ENCODE data around the gene TIMP4. TPM values are rescaled to one million over a fixed set of nuclear protein-coding genes. Genes with fewer than 3 reads are reported as not detected.

Gene TIMP4
- total and polyA plus RNA-seq, 2 of the 4 experiments (the other 2 are of a cell fraction): 0.39 to 0.54 TPM

DNA sequence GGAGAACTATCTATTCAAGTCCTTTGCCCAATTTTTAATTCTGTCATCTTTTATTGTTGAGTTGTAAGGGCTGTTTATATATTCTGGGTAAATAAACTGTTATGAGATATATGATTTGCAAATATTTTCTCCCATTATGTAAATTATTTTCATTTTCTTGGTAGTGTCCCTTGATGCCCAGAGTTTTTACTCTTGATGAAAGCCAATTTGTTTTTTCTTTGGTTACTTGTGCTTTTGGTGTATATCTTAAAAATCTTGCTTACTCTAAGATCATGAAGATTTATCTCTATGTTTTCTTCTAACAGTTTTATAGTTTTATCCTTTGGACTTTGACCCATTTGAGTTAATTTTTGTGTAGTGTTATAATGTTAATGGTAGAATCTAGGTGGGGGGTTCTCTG is 44.5 kb downstream of the TIMP4 start:
- no peak overlapping the region for H2AK9ac ChIP-seq (replicated peaks; ENCODE audit: low read depth, low read length, poor library complexity)
- no peak for ATAC-seq (ENCODE audit: low read depth)
- H3K79me1 ChIP-seq (ENCODE audit: low read depth in 1 of 2, low read length in 2 of 2): no peaks in the 10 kb centered on the region
- no peak overlapping the region for H2AK5ac ChIP-seq (ENCODE audit: low read depth, low read length)
- H3K18ac ChIP-seq (ENCODE audit: low read depth, low read length): no peak overlapping the region
- DNase-seq: no peak
- H4K91ac ChIP-seq (ENCODE audit: insufficient read depth, low read depth, low read length): no peak overlapping the region
- TF ChIP-seq MAFK (IDR thresholded peaks at IDR 0.05; ENCODE audit: low read depth, low read length) (no peak), SMC3 (IDR thresholded peaks at IDR 0.05; ENCODE audit: low read depth, low read length) (no peak), FOS (IDR thresholded peaks at IDR 0.05; ENCODE audit: low read depth, low read length) (no peak), RCOR1 (IDR thresholded peaks at IDR 0.05; ENCODE audit: insufficient replicate concordance, low read length) (no peak), CHD1 (IDR thresholded peaks at IDR 0.05; ENCODE audit: low read depth, low read length) (no peak), BHLHE40 (IDR thresholded peaks at IDR 0.05; ENCODE audit: low read depth, low read length) (no peak), USF2 (IDR thresholded peaks at IDR 0.05; ENCODE audit: low read depth, low read length) (no peak), RFX5 (IDR thresholded peaks at IDR 0.05; ENCODE audit: low read depth, low read length) (no peak), NFE2L2 (IDR thresholded peaks at IDR 0.05; ENCODE audit: low read depth, low read length) (no peak), POLR2A (IDR thresholded peaks at IDR 0.05; ENCODE audit: low read depth, low read length) (no peak)
- TF ChIP-seq, protein P1, sequence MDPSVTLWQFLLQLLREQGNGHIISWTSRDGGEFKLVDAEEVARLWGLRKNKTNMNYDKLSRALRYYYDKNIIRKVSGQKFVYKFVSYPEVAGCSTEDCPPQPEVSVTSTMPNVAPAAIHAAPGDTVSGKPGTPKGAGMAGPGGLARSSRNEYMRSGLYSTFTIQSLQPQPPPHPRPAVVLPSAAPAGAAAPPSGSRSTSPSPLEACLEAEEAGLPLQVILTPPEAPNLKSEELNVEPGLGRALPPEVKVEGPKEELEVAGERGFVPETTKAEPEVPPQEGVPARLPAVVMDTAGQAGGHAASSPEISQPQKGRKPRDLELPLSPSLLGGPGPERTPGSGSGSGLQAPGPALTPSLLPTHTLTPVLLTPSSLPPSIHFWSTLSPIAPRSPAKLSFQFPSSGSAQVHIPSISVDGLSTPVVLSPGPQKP (IDR thresholded peaks at IDR 0.05; ENCODE audit: borderline replicate concordance, low read depth, low read length): no peak
- TF ChIP-seq, protein P2, sequence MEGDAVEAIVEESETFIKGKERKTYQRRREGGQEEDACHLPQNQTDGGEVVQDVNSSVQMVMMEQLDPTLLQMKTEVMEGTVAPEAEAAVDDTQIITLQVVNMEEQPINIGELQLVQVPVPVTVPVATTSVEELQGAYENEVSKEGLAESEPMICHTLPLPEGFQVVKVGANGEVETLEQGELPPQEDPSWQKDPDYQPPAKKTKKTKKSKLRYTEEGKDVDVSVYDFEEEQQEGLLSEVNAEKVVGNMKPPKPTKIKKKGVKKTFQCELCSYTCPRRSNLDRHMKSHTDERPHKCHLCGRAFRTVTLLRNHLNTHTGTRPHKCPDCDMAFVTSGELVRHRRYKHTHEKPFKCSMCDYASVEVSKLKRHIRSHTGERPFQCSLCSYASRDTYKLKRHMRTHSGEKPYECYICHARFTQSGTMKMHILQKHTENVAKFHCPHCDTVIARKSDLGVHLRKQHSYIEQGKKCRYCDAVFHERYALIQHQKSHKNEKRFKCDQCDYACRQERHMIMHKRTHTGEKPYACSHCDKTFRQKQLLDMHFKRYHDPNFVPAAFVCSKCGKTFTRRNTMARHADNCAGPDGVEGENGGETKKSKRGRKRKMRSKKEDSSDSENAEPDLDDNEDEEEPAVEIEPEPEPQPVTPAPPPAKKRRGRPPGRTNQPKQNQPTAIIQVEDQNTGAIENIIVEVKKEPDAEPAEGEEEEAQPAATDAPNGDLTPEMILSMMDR (conservative IDR thresholded peaks at IDR 0.05; ENCODE audit: low read depth, low read length): no peak
- no peaks in the 10 kb centered on the region for H3K9me1 ChIP-seq (ENCODE audit: insufficient read depth, low read length)
- no peak overlapping the region for H3K4me2 ChIP-seq (ENCODE audit: low read depth, low read length)
- no peaks in the 10 kb centered on the region for H4K20me1 ChIP-seq (ENCODE audit: insufficient read depth, low read length)
- in situ Hi-C loops (cut with MboI; ENCODE audit: low sequenced_read_pairs): no loop called here
- H3K56ac ChIP-seq (ENCODE audit: extremely low read depth, insufficient read depth, low read length): no peak overlapping the region
- no peak overlapping the region for H2BK120ac ChIP-seq (ENCODE audit: low read depth, low read length)
- no peak overlapping the region for H3K9ac ChIP-seq (ENCODE audit: low read depth, low read length)
- ChIA-PET CTCF (interaction anchor here (0.6 to 0.7 kb wide), 2 partner anchors 10 to 1267 kb away, joined by 3 to 4 read pairs; no protein-coding TSS in a partner anchor), POLR2A (ENCODE audit: unreplicated experiment) (no interaction called here)
- H3K36me3 ChIP-seq (ENCODE audit: control insufficient read depth, insufficient read depth, low read length): no peaks in the 10 kb centered on the region
- no peak overlapping the region for H2BK15ac ChIP-seq (ENCODE audit: low read depth, low read length)
- no peaks in the 10 kb centered on the region for H3K9me3 ChIP-seq (ENCODE audit: control insufficient read depth, insufficient read depth, low read length)
- no peak overlapping the region for H3K4ac ChIP-seq (ENCODE audit: low read depth, low read length)
- H3K4me3 ChIP-seq (ENCODE audit: insufficient read depth, low read depth, low read length): no peak overlapping the region
- H4K8ac ChIP-seq (ENCODE audit: low read depth in 2 of 2, low read length in 2 of 2): no peak overlapping the region
- dilution Hi-C loops (cut with HindIII; ENCODE audit: low sequenced_read_pairs, unreplicated experiment): no loop called here
- intact Hi-C loops (cut with micrococcal nuclease): no loop called here
- H3K4me1 ChIP-seq (ENCODE audit: control insufficient read depth, insufficient read depth, low read length): no peaks in the 10 kb centered on the region
- no peak overlapping the region for H2AFZ ChIP-seq (replicated peaks; ENCODE audit: low read length, poor library complexity)
- peaks cover 15% of the 10 kb centered on the region for H3K27me3 ChIP-seq (ENCODE audit: control insufficient read depth, insufficient read depth, low read length)
- no peak overlapping the region for H2BK20ac ChIP-seq (ENCODE audit: low read depth, low read length)
- no peak overlapping the region for H3K14ac ChIP-seq (replicated peaks; ENCODE audit: low read depth, low read length)
- H3K23ac ChIP-seq (ENCODE audit: low read depth, low read length): no peak overlapping the region
- H4K5ac ChIP-seq (ENCODE audit: low read depth, low read length): no peak overlapping the region
- H2BK5ac ChIP-seq (ENCODE audit: low read depth, low read length, poor library complexity, severe bottlenecking): no peak overlapping the region
- H3K27ac ChIP-seq (ENCODE audit: insufficient read depth, low read length): no peak overlapping the region
- BruUV-seq (replicated peaks): no TSS peak
